ENCODE data around the gene MEGF6. TPM values are rescaled to one million over a fixed set of nuclear protein-coding genes. Genes with fewer than 3 reads are reported as not detected.
"Not testable (repeated sequence)": the region's sequence is repeated elsewhere in the genome, so short reads cannot be mapped to it uniquely, and the experiment has no call there.

Gene MEGF6
- total RNA-seq, 1 donor from 2014 or later = 0.13 TPM

DNA sequence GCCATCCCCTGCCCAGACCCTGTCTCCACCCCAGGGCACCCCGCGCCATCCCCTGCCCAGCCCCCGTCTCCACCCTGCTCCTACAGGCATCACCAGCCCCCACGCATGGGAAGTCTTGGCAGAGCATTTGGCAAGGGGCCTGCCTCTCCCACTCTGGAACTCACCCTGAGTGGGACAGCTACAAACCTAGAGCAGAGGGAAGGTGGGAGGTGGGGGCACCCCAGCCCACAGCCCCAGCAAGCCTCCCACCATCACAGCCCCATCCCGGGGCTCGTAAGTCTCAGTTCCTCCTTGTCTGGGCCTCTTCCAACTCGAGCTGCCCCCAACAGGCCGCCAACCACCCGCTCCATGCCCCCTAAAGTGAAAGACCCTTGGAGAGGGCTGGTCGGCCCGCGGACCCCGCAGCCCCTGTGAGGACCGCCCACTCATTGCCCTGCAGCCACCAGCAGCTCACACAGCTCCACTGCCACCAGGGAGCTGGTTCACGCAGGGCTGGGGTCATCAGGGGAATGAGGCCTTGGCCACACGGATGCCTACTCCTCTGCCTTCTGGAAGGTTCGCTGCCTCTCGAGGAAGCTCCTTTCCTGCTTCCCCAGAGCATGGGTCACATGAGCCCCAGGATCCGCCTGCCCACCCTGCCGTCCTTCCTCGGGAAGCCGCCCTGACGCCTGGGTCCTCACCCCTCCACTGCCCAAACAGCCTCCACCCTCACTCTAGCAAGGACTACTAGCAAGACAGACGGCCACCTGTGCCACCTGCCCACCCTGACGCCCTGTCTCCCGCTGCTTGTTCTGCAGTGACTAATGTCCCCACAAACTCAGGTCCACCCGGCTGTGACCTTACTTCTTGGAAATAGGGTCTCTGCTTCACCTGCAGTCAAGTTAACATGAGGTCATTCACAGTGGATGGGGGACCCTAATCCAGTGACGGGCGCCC, 14.4 kb downstream of the MEGF6 start:
- DNase-seq (ENCODE audit: low read depth) = no peak

DNA sequence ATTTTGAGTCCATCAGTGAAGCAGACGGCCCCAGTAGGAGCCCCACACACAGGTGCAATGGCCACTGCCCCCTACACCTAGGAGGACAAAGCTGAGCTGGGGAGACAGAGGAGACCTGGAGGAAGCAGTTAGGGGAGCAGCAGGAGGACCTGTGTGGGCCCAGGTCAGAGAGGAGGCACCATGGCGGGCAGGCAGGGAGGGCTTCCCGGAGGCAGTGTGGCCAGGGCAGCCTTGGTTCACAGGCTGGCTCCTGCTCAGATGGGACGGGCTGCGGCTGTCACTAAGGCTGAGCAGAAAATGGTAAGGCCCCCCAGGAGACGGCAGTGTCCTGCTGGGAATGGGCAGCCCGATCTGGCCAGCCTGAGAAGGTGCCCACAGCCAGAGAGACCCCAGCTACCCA, 15.4 kb downstream of the MEGF6 start:
- DNase-seq (ENCODE audit: low read depth) = no peak

DNA sequence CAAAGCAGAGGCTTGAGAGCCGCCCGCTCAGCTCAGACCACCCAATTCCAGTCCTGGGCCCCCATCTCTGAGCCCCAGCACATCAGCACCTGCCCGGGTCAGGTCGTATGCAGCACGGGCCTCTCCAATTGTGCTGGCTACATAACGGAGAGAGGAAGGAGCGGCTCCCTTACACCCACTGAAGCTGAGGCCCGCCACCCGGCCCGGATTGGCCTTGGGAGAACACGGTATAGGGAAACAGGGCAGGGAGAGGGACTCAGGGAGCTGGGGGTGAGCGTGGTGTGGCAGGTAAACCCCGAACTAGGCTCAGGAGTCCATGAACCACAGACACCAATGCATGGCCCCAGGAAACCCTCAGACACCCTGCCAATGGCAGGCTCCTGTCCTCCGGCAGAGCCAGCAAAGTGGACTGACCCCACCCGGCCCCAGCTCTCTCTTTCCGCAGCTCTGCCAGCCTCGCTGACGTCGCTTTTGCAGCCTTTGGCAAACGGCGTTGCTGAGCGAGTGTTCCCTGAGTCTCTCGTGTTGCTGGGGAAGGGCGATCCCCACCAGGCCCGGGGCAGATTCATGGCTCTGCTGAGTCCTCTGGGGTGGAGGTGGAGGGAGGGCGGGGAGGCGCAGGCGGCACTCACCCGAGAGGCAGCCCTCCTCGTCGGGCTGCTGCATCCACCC, 16.5 kb downstream of the MEGF6 start:
- DNase-seq (ENCODE audit: low read depth) = no peak

DNA sequence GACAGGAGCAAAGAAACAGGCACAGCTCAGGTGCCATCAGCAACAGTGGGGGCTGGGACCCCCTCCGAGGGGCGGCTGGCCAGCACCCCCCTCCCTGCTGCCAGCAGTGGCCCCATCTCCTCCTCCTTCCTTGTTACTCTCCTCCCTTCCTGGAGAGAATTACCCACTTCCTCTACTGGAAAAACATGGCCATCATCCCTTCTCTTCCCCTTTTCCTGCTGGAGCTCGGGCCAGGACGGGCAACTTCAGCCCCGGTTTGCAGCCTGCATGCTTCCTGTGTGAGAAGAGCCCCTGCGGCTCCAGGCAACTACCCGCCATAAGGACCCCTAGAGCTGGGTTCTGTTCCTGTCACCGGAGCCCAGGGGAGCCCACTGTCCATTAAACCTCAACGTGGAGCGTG, 17.6 kb downstream of the MEGF6 start:
- no peak for DNase-seq (ENCODE audit: low read depth)

DNA sequence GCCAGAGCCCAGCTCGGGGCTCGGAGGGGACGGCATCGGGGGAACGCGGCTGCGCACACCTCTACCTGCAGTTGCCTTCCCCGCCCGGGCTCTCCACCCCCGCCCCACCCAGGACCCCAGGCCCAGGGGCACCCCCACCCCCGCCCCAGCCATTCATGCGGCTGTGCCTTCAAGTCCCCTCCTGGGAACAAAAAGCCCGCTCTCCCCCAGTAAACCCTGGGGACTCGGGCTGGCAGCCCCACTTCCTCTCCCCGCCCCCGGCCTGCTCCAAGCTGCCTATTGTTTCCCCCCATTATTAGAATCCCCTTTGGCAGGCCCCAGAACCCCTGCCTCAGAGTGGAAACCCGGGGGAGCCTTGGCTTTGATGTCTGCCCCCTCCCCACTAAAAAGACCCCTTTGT, 18.0 kb downstream of the MEGF6 start:
- DNase-seq (ENCODE audit: low read depth) = no peak

DNA sequence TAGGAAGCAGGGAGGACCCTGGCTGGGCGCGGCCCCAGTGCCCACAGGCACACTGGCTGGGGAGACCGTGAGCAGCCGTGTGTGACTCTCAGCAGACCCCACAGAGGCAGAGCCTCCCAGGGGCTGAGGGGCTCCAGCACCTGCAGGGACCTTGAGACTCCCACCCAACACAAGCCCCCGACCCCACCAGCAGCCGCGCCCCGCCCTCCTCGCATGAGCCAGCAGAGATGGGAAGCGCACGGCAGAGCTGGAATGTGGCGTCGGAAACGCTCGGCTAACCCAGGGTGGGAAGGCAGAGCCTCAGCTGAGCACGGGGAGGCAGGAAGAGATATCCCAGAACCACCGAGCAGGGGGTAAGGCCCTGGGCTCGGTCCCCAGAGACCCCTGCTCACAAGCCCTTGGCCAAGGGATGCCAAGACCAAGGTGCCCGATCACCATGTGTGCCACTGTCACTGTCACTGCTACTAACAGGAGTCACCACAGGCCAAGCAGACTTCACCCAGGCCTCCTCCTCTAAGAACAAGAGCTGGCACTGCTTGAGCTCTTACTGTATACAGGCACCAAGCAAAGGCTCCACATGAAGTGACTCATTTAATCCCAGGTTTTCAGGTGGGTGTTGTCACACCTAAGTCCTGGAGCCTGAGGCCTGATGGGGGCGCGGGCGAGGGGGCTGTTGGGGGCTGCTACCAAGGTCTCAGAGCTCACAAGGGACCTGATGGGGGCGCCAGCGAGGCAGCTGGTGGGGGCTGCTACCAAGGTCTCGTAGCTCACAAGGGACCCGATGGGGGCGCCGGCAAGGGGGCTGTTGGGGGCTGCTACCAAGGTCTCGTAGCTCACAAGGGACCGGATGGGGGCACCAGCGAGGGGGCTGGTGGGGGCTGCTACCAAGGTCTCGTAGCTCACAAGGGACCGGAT, 20.1 kb downstream of the MEGF6 start:
- DNase-seq (ENCODE audit: low read depth) = no peak

DNA sequence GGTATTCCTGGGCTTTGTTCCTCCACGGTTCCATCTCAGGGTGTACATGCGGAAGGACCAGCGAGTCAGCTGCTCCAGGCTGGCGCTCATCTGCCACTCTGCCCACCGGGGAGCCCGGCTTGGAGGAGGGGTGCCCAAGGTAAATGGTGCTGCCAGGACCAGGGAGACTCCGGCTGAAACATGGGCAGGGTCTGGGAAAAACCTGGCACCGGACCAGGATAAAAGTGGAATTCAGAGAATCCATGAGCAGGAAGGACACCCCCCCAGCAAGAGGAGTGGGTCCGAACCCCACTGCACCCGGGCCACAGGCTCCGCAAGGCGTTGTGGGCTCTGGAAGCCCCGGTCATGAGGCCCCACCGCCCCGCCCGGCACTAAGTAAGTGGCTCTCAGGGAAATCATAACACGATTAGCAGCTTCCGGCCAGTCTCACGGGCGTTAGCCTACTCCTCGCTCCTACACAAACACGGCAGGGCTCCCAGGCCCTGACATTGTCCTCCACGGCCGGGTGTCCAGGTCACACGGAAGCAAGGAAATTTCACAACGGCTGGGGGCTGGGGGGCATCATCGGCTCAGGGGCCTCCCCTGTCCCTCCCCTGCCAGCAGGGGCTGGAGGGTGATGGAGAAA, 21.1 kb downstream of the MEGF6 start:
- DNase-seq (ENCODE audit: low read depth) = no peak

DNA sequence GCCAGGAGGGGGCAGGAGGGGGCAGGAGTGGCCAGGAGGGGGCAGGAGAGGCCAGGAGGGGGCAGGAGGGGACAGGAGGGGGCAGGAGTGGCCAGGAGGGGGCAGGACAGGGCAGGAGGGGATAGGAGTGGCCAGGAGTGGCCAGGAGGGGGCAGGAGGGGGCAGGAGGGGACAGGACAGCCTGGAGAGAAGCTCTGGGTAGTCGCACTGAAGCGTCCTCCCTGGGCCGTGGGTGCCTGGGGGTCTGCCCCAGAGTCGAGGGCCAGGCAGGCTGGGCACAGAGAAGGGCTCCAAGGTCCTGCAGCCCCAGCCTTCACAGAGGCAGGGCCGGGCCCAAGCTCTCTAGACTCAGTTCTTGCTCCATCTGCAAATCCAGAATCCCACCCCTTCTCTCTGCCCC, 22.9 kb downstream of the MEGF6 start:
- DNase-seq (ENCODE audit: low read depth) = no peak

DNA sequence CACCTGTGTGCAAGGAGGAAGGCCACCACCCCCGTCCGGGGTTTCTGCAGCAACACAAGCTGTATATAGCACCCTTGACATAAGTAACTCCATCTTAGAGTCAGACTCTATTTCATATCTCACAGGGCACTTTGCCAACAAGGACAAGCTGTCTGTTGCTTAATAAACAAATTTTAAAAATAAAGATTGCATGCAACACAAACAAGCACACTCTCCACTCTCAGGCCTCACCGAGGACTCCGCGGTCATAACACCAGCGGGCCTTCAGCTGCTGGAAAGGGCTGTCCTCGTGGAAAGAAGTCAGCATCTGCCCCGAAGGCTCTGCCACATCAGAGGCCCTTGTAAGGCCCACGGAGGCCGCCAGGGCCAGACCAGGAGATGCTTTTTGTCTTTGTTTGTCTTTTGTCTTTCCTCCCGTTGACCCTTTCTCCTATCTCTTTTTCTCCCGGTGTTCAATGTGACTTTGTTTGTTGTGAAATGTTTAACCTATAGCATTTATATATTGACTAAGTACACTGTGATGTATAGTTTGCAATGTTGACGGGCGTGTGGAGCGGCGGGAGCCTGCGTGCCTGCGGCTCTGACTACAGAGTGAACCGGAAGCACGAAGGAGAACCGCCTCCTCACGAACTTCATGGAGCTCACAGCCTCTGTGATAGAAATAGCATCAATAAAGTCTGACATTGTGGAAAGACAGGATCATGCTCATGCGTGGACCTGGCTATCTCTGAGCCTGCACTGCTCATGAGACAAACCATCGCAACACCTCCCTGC, 24.1 kb downstream of the MEGF6 start:
- DNase-seq (ENCODE audit: low read depth) = no peak

DNA sequence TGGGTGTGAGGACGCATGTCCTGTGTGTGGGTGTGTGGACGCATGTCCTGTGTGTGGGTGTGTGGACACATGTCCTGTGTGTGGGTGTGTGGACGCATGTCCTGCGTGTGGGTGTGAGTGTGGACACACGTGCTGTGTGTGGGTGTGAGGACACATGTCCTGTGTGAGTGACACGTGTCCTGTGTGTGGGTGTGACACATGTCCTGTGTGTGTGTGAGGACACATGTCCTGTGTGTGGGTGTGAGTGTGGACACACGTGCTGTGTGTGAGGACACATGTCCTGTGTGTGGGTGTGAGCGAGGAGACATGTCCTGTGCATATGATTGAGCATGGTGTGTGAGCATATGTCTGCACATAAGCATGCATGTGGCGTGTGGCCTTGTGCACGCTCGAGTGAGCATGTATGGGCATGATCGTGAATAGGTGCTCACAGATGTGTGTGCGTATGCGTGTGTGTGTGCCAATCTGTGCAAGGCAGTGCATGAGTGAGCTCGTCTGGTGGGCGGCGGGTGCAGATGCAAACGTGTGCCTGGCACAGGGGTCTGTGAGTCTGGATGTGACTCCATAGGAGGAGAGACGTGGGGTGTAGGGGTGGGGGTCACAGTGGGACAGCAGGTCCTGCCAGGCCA, 25.3 kb downstream of the MEGF6 start:
- DNase-seq (ENCODE audit: low read depth) = no peak

DNA sequence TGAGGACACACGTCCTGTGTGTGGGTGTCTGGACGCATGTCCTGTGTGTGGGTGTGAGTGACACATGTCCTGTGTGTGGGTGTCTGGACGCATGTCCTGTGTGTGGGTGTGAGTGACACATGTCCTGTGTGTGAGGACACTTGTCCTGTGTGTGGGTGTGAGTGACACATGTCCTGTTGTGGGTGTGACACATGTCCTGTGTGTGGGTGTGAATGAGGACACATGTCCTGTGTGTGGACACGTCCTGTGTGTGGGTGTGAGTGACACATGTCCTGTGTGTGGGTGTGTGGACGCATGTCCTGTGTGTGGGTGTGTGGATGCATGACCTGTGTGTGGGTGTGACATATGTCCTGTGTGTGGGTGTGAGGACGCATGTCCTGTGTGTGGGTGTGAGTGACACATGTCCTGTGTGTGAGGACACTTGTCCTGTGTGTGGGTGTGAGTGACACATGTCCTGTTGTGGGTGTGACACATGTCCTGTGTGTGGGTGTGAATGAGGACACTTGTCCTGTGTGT, 25.9 kb downstream of the MEGF6 start:
- DNase-seq (ENCODE audit: low read depth) = not testable (repeated sequence)

DNA sequence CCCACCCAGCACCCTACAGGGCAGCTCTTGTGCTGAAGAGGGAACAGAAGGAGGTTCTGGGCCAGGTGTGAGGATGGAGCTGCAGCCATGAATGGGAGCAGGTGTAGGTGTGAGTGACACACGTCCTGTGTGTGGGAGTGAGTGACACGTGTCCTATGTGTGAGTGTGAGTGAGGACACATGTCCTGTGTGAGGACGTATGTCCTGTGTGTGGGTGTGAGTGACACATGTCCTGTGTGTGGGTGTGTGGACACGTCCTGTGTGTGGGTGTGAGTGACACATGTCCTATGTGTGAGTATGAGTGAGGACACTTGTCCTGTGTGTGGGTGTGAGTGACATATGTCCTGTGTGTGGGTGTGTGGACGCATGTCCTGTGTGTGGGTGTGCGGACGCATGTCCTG, 26.4 kb downstream of the MEGF6 start:
- no peak for DNase-seq (ENCODE audit: low read depth)

DNA sequence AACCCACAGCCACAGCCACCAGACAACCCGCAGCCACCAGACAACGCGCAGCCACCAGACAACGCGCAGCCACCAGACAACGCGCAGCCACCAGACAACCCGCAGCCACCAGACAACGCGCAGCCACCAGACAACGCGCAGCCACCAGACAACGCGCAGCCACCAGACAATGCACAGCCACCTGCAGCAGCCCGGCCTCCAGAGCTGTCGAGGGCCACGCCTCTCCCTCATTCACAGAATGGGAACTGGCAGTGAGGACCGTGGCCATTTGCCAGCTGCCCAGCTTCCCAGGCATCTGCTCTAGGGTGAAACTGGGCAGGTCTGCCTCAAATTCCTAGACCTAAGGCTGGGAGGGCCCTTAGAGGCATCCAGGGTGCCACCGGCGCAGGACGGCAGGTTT, 27.6 kb downstream of the MEGF6 start:
- not testable (repeated sequence) for DNase-seq (ENCODE audit: low read depth)

DNA sequence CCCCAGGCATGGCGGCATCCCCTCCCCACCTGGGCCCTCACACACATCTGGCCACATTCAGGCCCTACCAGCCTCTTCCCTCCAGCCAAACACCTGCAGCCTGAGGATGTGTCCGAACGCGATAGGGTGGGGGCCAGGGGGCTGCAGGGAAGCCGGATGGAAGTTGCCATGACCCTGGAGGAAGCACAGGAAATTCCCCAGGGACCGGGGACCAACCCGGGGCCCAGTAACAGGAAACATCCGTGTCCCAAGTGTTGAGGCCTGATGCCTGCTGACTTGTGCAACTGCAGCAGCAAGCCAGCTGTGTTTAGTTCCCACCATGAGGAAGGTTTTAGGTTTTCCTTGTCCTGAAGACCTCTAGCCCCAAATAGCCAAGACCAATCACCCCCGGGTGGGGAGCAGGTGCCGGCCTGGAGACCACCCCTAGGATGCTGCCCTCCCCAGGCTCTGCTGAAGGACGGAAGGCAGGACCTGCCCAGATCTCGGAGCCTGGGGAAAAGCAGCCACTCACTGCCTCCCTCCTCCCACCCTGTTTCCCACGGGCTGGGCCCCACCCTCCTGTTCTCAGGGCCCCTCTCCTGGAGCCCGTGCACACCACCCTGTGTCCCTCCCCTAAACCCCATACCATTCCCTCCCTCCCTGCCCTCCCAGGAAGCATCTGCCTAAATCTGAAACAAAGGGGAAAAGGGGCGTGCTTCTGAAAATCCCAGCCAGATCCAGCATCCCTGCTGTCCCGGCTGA, 29.8 kb downstream of the MEGF6 start:
- no peak for DNase-seq (ENCODE audit: low read depth)

DNA sequence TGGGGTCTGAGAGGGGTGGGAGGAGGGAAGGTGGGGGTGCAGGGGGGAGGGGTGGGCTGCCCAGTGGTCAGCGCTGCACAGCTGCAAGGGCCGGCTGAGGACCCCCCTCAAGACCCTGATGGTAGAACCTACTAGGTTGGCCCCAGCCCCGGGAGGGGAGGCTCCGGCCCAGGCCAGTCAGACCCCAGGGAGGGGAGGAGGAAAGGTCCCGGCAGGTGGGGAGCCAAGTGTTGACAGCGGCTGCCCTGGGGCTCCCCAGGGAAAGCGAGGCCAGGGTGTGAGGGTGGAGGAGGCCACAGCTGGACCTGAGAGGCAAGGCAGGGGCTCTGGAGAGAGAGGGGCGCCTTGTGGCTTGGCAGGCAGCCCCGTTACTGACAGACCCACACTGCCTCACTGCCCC, 31.1 kb downstream of the MEGF6 start:
- DNase-seq (ENCODE audit: low read depth) = no peak

DNA sequence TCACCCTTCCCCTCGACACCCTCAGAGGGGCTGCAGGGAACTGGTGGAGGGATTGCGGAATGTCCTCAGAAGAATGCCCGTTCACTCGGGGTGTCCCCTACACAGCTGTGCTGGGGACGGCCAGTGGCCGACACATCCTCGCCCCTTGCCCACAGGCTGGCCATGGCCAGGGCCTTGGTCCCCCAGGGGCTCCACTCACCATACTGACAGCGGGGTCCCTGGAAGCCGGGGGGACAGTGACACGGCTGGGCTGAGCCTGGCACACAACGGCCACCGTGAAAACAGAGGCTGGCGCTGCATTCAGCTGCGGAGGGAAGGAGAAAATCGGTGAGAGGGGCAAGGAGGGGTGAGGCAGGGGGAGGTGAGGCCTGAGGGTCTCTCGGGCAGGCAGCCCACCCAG, 31.7 kb downstream of the MEGF6 start:
- no peak for DNase-seq (ENCODE audit: low read depth)

DNA sequence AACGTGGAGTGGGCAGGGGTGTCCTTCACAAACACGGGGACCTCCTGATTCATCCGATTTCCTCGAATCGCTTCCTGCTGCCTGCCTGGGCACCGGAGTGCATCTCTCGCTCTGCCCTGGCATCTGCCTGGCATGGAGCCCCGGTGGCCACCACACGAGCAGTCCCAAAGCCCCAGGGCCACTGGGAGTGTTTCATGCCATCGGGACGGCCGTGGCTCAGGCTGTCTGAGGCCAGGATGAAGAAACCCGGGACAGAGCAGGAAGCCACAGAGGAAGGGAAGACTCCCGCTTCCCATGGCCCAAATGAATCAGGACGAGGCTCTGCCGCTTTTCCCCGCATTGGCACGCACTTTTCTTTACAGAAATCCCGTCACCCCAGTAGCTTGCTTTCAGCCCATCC, 32.4 kb downstream of the MEGF6 start:
- no peak for DNase-seq (ENCODE audit: low read depth)

DNA sequence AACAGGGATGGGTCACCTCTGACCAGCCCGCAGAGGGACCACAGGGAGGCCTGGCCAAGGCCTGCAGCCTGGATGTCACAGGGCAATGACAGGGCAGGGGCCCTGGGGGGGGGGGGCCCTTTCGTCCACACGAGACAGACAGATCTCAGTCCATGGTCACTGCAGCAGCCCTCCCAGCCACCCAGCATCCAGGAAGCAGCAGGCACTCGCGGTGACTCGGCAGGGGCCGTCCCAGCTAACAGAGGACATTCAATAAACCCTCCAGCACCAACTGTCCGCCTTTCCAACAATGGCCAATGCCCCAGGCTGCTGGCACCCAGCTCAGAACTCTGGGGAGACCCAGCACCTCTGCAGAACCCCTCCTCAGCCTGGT, 32.9 kb downstream of the MEGF6 start:
- no peak for DNase-seq (ENCODE audit: low read depth)
